ENCODE results near the gene THUMPD1.

DNA sequence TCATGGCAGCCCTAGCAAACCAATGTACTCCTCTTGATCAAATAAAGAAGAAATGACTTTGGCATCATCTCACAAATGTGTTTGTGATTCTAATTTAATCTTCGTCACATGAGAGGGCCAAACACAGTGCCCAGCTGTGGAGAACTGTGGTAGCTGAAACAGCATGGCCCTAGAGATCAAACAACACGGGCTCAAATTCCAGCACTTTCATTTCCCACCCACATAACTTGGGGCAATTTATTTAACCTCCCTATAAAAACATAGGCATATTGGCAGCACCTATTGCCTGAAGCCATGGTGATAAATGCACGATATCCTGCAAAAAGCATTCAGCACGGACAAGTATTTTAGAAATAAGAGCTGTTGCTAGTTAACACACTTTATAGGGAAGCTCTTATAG, 46.6 kb downstream of the THUMPD1 start:
- TF ChIP-seq CTCF (IDR thresholded peaks at IDR 0.05) (no peak), POLR2A (IDR thresholded peaks at IDR 0.05) (no peak)

All from Peyer's patch (tissue), 4 donors.